Activated effector memory CD4-positive, alpha-beta T cell treated with Interleukin-2 at 50 U/mL for 16 hours (primary cell): ENCODE data around the gene STX5.
"Not testable (repeated sequence)": the region's sequence is repeated elsewhere in the genome, so short reads cannot be mapped to it uniquely, and the experiment has no call there.

Source experiments
- DNase-seq: peaks from one replicate; pipeline ENCODE4 v3.0.0-alpha.2; 2020

The STX5 gene

DNA sequence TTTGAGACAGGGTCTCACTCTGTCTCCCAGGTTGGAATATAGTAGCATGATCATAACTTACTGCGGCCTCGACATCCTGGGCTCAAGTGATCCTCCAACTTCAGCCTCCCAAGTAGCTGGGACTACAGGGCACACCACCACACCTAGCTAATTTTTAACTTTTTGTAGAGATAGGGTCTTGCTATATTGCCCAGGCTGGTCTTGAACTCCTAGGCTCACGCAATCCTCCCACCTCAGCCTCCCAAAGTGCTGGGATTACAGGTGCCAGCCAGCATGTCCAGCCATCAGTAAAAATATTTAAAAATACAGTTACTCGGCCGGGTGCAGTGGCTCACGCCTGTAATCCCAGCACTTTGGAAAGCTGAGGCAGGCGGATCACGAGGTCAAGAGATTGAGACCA lies 3.7 kb downstream of the STX5 start:
- DNase-seq: not testable (repeated sequence)

DNA sequence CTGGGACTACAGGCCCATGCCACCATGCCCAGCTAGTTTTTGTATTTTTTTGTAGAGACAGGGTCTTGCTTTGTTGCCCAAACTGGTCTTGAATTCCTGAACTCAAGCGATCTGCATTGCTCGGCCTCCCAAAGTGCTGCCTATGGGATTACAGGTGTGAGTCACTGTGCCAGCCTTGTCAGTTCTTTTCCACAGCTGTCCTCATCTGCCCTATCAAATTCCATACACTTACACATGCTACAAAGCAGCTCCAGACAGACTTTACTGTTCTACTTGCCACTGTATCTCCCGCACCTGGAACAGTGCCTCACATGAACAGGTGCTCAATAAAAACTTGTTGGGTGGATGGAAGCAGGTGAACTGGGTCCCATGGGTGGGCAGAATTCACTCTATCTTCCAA lies 8.2 kb downstream of the STX5 start:
- DNase-seq: no peak

DNA sequence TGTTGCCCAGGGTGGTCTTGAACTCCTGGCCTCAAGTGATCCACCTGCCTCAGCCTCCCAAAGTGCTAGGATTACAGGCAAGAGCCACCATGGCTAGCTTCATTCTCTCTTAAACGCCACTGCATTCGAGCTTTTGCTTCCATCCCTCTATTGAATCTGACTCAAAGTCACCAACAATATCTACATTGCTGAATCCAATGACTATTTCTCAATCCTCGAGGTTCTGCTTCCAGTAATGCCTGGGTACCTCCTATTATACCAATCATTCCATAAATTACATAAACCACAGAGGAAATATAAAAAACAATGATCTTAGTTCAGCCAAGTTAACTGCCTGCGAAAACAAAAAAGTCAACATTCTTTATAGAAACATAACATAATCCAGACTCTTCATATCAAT lies 14.7 kb downstream of the STX5 start:
- DNase-seq: no peak

DNA sequence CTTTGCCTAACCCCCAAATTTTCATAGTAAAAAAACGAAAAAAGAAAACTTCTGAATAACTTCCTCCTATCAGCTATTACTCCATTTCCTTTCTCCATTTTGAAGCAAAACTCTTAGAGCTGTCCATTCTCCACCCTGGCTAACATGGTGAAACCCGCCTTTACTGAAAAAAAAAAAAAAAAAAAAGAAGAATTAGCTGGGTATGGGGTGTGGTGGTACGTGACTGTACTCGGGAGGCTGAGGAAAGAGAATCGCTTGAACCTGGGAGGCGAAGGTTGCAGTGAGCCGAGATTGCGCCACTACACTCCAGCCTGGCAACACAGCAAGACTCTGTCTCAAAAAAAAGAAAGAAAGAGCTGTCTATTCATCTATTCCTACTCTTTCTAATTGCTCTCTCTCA lies 15.3 kb downstream of the STX5 start:
- no peak for DNase-seq

DNA sequence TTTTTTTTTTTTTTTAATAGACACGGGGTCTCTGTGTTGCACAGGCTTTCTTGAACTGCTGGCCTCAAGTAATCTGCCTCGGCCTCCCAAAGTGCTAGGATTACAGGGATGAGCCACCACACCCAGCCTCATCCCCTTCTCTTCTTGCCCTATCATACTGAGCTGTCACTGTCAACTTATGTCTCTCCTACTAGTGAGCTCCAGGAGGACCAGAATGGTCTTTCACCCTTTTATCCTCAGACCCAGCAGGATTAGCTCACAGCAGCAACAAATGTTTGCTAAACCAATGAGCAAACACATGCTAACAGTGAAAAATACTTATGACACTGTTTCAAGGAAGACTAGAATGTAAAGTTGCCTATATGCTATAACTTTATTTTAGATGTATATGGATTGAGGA lies 20.2 kb downstream of the STX5 start:
- no peak for DNase-seq

DNA sequence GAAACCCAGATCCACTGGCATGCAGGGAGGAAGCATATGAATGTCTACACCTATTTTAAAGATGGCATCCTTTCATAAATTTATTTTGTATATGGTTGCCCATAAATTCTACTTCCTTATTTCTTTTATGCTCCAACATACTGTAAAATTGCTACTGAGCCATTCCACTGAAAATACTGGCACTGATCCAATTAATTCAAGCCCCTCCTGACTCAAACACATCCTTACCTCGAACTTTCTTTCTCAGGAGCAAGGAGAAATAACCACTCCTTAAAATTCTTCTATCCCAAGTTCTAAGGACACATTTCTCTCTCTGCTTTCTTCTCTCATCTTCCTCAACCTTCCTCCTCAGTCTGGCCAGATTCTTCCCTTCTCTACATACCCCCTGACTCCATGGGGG lies 21.1 kb downstream of the STX5 start:
- no peak for DNase-seq

DNA sequence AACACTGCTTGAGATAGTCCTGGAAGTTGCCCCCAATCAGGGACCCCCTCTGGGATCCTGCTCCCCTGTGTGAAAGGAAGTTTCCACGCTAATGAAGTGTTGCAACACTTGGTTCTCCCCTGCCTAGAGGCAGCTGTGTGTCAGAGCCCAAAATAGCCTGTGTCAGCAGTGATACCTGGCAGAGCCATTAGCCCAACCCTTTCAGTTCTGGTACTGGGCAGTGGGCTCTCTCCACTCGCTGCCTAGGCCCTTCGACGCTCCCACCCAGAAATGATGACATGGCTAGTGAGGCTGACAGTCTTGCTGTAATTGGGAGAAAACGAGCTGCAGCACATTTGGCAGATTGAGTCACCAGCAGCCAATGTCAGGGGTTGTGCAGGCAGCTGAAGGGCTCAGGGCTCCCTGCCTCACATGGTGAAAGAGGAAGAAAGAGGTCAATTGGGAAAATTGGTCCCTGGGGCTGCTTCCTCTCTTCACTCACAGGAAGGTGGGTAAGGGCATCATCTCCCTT lies 25.2 kb downstream of the STX5 start:
- DNase-seq: no peak

DNA sequence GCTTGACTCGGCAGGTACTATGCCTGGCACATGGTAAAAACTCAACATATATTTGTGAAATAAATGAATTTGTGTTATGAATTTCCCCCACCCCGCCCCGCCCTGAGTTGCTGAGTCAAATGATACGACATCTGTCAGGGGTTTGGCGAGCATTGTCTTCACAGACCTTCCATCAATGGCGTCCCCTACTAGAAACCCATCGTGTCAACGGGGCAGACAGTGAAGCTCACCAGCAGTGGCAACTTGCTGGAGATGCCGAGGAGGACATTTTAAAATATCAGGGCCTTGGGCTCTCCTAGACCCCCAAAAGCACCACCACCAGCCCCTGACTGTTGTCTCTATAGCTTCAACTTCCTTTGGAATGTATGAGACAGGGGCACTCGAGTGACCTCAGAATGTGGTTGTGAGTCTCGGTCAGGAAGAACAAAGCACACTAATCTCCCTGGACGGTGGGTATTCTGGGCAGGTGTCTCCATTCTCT lies 25.9 kb downstream of the STX5 start:
- DNase-seq: no peak

DNA sequence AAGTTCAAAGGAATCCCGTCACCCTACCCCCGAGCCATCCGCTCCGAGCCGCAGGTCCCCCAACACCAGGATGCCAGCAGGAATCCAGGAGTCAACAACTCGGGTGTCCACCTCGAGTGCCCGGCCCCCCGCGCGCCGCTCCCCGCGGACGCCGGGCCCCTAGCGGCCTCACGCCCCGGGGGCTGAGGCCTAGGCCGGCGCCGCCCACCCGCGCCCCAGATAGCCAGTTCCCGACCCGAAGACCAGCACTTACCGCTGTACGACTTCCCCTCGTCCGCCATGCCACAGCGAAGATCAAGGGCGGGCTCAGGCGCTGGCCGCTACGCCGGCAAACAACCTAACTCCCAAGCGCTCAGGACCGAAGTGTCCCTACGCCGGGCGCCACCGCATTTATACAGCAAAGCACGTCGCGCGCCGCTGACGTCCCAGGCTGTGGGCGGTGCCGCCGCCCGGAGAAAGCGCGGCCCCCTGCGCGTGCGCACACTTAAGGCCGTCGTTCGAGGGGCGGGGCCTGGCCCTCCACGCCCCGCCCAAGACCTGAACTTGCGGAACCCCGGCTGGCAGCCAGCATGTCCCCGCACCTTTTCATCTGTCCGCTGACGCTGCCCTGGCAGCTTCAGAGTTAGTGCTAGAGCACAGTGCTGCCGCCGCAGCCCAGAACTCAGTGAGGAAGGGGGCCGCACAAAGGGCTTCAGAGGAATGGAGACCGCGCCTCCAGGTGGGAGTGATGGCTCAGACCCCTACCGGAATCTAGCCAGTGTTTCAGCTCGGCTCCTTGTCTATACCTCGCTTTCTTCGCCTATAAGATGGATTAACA lies 26.6 kb downstream of the STX5 start, which contains the start of gene NXF1:
Gene NXF1 (minus strand): TSS at position 365 of the 817 bp plus-strand sequence. CDS start 84 bp downstream, at position 281.
- peak; percentile 94 for DNase-seq

DNA sequence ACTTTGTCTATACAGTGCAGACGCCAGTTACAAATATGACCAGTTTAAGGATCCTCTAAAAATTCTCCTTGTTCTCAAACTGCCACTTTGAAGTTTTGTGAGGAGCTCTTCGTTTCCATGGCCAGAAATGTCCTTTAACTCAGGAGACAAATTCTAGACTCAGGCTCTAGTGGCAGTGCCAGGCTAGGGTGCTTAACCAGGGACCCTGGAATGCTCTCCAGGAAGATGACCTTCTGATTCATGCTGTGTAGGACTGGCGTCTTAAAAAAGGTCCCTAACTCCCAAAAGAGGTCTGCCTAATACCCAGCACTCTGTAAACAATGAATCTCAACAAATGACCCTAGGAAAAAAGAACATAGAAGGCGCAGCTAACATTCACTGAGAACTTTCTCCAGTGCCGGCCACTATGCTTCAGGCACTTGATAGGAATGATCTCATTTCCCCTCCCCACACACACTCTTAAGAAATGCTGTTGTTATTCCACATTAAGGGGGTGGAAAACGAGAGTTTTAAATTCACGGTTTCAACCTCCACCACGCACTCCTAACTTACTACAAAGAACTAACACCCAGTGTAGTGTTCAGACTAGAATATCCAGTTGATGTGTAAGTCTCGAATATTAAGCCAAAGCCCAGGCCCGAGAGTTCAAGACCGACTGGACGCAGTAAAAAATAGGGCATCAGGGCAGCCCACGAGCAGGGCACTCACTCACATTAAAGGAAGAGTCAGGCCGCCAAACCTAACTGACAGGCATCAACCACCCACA lies 27.4 kb downstream of the STX5 start:
- no peak for DNase-seq

DNA sequence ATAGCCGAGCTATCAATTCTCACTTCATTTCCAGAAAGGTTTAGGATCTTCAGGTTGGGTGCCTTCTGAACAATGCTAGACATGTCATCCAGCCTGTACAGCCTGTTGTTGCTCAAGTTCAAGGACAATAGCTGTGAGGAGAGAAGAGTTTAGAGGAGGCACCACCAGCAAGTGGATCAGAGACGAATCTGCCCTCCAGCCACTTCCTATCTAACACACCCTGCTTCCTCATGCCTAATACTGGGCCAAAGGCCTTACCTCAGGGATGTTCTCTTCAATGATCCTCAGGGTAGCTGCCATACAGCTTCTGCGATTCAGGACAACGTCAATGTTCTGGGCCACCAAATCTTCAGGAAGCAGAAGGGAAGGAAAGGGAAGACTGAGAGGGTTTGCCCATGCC lies 30.8 kb downstream of the STX5 start:
- DNase-seq: no peak

DNA sequence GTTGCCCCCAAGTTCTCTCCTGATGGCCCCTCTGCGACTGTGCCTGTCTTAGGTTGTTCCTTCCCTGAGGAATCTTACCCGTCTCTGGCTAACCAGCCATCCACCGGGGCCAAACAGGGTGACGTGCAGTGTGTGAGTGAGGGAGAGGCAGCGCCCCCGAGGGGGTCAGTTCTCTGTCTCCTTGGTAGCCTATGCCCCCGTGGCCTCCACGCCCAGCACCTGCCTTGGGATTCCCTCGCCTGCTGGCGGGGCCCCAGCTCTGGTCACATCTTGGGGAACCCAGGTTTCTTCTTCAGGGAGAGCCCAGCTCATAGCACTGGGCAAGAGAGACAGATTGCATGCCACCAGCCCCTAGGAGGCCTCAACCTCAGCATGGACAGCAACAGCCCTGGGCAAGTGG lies 32.4 kb downstream of the STX5 start:
- no peak for DNase-seq

DNA sequence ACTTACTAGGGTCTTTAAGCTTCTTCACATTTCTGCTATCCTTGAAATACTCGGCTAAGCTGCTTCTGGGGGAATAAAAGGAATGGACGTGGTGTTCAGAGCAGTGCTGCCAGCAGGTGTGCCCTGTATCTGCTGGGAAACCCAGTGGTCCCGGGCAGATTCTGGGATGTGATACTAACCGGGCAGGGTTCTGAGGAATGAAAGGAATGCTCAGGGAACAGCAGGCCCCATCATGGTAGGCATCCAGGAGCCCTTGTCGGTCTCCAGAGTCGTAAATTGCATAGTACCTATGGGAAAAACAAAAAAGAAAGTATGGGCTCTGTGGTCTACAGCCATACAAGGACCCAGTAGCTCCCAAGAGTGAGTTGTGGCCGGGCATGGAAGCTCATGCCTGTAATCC lies 35.6 kb downstream of the STX5 start:
- DNase-seq: no peak

DNA sequence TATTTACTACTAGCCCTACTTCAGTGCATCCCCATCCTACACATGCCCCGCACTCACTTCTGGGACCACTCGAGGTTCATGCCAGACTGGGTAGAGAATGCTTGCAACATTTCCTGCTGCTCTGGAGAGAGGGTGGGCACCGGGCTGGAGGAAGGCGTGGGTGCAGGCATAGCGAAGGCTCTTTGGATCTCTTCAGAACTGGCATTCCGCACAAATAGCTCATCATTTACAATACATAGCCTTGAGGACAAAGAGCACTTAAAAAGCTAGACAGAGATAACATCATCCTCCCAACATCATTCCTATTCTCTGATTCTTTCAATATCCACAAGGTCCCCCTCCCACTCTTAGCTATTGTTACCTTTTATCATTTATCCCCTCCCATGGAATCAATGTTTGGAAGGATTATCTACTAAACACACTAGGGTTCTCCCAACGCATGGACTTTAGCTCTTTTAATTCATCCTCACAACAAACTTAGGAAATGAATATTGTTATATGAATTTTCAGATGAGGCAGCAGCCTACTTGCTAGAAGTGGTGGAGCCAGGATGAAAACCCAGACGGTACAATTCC lies 37.6 kb downstream of the STX5 start:
- no peak for DNase-seq

DNA sequence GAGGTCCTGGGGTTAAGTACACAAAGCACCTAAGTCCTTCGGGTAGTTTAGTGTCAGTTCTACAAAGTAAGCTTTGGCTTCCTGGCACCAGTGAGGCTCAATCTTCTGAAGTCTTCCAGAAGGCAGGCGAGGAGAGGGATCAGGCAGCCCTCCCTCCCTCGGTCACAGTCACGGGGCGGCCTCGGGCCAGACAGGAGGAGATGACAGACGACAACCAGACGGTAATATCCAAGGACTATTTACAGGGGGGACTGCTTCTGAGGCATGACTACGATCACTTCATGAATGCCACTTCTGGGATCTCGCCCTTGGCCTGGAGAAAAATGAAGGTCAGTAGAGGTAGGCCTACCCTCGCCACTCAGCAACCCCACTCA lies 39.7 kb downstream of the STX5 start:
- no peak for DNase-seq

DNA sequence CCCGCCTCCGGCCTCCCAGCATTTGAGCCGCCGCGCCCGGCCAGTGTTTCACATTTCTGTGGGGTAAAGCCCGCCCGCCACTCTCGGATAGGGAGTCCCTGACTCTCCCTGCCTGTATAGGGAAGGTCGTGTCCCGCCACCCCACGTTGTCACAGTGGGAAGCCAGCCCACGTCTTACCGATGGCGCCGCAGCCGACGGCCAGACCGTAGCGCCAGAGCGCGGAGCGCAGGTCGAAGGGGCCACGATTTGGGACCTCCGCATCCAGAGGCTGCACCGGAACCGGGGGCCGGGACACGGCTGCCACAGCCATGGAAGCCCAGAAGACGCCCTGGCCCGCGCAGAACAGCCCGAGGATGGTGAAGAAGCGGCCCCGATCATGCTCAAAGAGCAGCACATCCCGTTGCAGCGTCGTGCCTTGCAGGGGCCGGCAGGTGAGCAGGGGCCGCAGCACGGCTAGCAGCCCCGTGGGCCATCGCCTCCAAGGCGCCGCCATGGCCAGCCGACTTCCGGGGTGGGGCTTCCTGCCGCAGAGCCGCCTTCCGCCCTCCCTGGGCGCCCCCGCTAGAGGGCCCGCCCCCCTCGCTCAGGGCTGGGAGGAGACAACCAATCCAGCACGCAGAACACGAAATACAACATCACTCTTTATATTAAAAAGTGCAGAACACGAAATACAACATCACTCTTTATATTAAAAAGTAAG lies 40.2 kb downstream of the STX5 start, which contains the start of gene TMEM223:
Gene TMEM223 (minus strand): TSS at position 506 of the 701 bp plus-strand sequence. CDS start 12 bp downstream, at position 494.
- peak; percentile 89 for DNase-seq

DNA sequence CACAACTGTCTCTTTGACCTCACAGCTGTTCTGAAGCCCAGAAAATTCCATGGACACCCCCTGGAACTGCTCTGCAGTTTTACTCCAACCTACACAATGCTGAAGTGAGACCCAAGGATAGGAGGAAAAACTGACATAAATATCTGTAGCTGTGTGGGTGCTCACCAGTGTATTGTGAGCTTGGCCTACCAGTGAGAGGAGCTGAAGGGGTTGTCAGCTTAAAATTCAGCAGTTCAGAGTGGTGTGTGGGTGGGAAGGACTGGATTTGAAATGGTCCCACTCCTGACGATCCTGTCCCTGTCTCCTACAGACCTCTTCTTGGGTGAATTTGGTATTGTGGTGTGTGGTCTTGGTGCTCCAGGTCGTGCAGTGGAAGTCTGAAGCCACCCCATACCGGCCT lies 42.3 kb downstream of the STX5 start:
- no peak for DNase-seq

DNA sequence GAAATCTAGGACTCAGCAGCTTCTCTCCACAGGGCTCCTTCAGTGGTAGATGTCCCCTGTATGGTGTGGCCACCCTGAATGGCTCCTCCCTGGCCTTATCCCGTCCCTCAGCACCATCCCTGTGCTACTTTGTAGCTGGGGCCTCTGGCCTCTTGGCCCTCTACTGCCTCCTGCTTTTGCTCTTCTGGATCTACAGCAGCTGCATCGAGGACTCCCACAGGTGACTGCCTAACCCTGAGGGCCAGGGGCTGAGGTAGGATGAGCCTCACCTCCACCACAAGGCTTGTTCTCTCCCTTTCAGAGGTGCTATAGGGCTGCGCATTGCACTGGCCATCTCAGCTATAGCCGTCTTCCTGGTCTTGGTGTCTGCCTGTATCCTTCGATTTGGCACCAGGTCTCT lies 42.9 kb downstream of the STX5 start:
- DNase-seq: no peak

DNA sequence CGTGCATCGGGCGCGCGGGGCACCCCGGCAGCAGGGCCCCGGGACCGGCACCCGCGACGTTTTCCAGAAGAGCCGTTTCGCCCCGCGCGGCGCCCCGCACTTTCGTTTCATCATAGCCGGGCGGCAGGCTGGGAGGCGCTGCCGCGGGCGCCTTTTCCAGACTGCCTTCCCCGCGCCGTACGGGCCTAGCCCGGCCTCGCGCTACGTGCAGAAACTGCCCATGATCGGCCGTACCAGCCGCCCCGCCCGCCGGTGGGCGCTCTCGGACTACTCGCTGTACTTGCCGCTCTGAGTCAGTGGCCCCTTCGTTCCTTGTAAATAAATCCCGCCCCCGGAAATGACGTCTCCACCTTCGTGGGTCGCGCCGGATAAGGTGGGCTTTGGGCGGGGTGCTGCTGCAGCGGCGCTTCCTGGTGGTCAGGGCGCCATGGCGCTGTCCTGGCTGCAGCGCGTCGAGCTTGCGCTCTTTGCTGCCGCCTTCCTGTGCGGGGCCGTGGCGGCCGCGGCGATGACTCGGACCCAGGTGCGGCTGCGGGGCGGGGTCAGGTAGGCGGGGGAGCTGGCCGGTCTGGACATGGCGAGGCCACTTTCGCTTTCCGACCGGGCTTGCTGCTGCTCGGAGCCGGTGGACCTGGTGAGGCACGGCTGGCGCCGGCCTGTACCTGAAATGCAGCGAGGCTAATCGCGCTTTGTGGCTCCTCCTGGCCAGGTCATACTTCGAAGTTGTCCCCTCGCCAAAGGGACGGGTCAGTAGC lies 44.7 kb downstream of the STX5 start, which contains the start of gene TMEM179B:
Gene TMEM179B (plus strand): TSS at position 398 of the 755 bp plus-strand sequence. CDS start 30 bp downstream, at position 428.
- DNase-seq: peak; percentile 92

DNA sequence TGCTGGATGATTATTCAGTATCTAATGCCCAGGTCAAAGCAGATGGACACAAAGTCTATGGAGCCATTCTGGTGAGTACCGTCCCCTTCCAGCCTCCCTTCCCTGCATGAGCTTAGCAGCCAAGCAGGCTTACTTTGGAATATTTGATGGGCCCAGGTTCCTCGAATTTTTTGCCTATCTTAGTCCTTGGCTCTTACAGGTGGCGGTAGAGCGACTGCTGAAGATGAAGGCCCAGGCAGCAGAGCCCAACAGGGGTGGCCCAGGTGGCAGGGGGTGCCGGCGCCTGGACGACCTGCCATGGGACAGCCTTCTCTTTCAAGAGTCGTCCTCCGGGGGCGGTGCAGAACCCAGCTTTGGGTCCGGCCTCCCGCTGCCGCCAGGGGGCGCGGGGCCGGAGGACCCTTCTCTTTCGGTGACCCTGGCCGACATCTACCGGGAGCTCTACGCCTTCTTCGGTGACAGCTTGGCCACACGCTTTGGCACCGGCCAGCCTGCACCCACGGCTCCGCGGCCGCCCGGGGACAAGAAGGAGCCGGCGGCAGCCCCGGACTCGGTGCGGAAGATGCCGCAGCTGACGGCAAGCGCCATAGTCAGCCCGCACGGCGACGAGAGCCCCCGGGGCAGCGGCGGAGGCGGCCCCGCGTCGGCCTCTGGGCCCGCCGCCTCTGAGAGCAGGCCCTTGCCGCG lies 45.4 kb downstream of the STX5 start:
- peak; percentile 80 for DNase-seq

DNA sequence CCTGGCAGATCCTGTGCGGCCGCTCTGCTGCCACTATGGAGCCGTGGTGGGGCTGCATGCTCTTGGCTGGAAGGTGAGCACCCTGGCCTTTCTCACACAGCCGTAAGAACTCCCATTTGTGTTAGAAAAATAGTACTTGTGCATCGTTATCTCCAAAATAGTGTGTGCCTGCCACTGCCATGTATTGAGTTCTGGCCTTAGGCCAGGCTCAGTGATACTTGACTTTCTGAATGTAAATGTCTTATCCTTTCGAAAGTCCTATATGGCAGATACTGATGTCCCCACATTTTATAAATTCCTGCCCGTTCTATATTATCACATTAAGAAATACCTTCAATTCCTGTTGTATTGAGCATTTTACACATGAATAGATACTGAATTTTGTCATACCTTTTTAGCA lies 49.1 kb downstream of the STX5 start:
- DNase-seq: no peak
